Measurements from ENCODE around the gene LY6G6F.

Gene LY6G6F

GRCh38 chr6:31723980-31724691 is 17.5 kb downstream of the LY6G6F start:
- DNase-seq (ENCODE audit: low spot score), result no peak

GRCh38 chr6:31725502-31726350 is 19.1 kb downstream of the LY6G6F start:
- DNase-seq (ENCODE audit: low spot score), result no peak

- DNase-seq (ENCODE audit: low spot score), result no peak
Observed at GRCh38 chr6:31727034-31727716, 20.5 kb downstream of the LY6G6F start.

- DNase-seq (ENCODE audit: low spot score), result no peak
Observed at GRCh38 chr6:31727717-31728671, 21.3 kb downstream of the LY6G6F start.

GRCh38 chr6:31728767-31729514 is 22.3 kb downstream of the LY6G6F start, which contains the start of gene DDAH2:
Gene DDAH2 (minus strand): TSS chr6:31729299. CDS start chr6:31729161, 138 bp downstream.
- DNase-seq (ENCODE audit: low spot score), result no peak

- DNase-seq (ENCODE audit: low spot score), result peak; percentile 94
Observed at GRCh38 chr6:31729515-31729978, 22.9 kb downstream of the LY6G6F start.

- peak; percentile 96 for DNase-seq (ENCODE audit: low spot score)
Observed at GRCh38 chr6:31729979-31730630, 23.4 kb downstream of the LY6G6F start.

- DNase-seq (ENCODE audit: low spot score), result no peak
Observed at GRCh38 chr6:31730631-31731086, 24.0 kb downstream of the LY6G6F start.

GRCh38 chr6:31732029-31732428 is 25.4 kb downstream of the LY6G6F start:
- no peak for DNase-seq (ENCODE audit: low spot score)

GRCh38 chr6:31733734-31734133 is 27.1 kb downstream of the LY6G6F start:
- no peak for DNase-seq (ENCODE audit: low spot score)

- no peak for DNase-seq (ENCODE audit: low spot score)
Observed at GRCh38 chr6:31734247-31734820, 27.7 kb downstream of the LY6G6F start.

GRCh38 chr6:31734821-31735406 is 28.2 kb downstream of the LY6G6F start:
- DNase-seq (ENCODE audit: low spot score), result peak; percentile 58

GRCh38 chr6:31736021-31736767 is 29.5 kb downstream of the LY6G6F start, which contains the start of gene CLIC1:
Gene CLIC1 (minus strand): TSS chr6:31736530. CDS start chr6:31736300, 230 bp downstream.
- DNase-seq (ENCODE audit: low spot score), result peak; percentile 77

GRCh38 chr6:31736768-31737314 is 30.2 kb downstream of the LY6G6F start:
- DNase-seq (ENCODE audit: low spot score), result no peak

GRCh38 chr6:31737315-31737990 is 30.8 kb downstream of the LY6G6F start:
- peak; percentile 73 for DNase-seq (ENCODE audit: low spot score)

GRCh38 chr6:31737991-31738979 is 31.6 kb downstream of the LY6G6F start:
- DNase-seq (ENCODE audit: low spot score), result no peak

Measured in ecto neural progenitor cell (in vitro differentiated cells).